Measurements from ENCODE around the gene SIPA1L3. TPM values are rescaled to one million over a fixed set of nuclear protein-coding genes. Genes with fewer than 3 reads are reported as not detected.

SIPA1L3 gene
- total RNA-seq, 3 donors from 2014 or later, result 13.8 to 15.9 (median 15.7) TPM

DNA sequence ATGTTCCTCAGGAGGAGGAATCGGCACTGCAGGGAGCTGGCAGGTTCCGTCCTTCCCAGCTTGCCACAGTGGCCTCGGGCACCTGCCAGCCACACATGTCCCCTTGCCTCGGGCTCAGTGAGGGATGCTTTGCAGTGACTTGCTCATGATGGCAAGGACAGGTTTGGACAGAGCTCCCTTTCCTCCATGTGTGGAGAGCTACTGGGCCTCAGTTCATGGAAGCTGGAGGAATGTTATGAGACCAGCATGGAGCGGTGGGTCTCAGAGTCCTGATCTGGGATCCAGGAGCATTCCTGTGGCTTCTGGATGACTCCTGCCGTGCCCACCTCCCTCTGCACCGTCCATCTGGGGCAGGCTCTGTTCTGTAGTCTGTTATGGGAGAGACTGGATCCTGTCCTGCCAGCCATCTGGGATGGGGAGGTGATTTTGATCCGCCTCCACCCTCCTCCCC, 59.2 kb downstream of the SIPA1L3 start:
- ATAC-seq (no peak), DNase-seq (no peak)
- no peaks in the 10 kb centered on the region for H3K27me3 Mint-ChIP-seq (ENCODE audit: low read depth)
- H3K4me1 Mint-ChIP-seq (ENCODE audit: low read depth), result peaks cover 5% of the 10 kb centered on the region
- H3K9me3 Mint-ChIP-seq, result peaks cover 16% of the 10 kb centered on the region
- no peak overlapping the region for H3K4me3 Mint-ChIP-seq
- peaks cover 17% of the 10 kb centered on the region for H3K36me3 Mint-ChIP-seq (ENCODE audit: insufficient read depth)

DNA sequence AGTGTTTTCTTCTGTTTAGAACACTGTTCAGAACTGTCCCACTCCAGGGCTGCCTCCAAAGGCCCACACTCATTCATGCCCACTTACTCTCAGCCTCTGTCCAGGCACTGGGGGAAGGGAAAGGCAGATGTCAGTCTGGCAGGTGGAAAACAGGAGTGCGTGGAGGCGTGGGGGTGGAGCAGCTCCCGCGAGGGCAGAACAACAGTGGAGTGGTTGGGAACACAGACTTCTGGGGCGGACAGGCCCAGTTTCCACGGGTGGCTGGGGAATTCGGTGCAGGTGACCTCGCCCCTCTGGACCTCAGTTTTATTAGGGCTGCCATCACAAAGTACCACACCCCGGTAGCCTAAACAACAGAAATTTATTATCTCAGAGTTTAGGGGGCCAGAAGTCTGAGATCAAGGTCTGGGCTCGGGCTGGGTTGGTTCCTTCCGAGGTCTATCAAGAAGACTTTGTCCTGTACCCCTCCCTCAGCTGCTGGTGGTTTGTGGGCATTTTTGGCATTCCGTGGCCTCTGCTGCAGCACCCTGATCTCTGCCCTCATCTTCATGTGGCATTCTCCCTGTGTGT, 59.7 kb downstream of the SIPA1L3 start:
- Mint-ChIP-seq H3K4me3 (no peak overlapping the region), H3K36me3 (ENCODE audit: insufficient read depth) (peaks cover 15% of the 10 kb centered on the region), H3K9me3 (peaks cover 14% of the 10 kb centered on the region), H3K4me1 (ENCODE audit: low read depth) (peaks cover 5% of the 10 kb centered on the region), H3K27me3 (ENCODE audit: low read depth) (no peaks in the 10 kb centered on the region)
- ATAC-seq (no peak), DNase-seq (no peak)

DNA sequence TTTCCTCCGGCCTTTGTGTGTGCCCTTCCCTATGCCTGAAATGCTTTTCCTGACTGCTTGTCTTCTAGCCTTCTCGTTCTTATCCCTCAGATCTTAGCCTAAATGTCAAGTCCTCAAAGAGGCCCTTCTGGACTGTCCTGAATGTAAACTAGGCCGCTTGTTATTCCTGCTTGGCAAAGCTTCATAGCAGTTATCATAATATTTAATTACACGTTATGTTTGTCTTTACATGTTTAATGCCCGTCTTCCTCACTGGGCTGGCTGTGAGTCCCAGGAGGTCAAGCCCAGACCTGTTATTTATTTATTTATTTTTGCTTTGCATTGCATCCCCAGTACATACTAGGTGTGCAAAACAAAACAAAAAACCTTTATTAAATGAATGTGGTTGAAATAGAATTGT, 62.7 kb downstream of the SIPA1L3 start:
- Mint-ChIP-seq H3K36me3 (ENCODE audit: insufficient read depth) (peaks cover 27% of the 10 kb centered on the region), H3K27me3 (ENCODE audit: low read depth) (no peaks in the 10 kb centered on the region), H3K4me1 (ENCODE audit: low read depth) (peaks cover 2% of the 10 kb centered on the region), H3K4me3 (no peak overlapping the region), H3K9me3 (peaks cover 14% of the 10 kb centered on the region)
- DNase-seq, result no peak
- ATAC-seq, result no peak

DNA sequence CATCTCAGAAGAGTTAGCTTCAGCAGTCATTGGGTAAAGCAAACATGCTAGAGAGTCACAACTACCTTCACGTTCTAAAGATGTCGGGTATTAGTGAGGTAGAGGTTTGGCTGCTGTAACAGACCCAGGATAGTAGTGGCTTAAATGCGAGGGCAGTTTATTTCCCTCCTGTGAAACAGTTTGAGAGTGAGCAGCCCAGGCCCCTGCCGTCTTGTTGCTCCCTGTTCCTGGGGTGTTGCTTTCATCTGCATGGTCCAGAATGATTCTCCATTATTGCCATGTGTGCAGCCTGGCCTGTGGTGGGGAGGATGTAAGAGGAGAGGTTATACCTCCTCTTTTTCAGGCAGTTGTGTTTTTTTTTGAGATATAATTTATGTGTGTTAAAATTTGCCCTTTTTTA, 63.7 kb downstream of the SIPA1L3 start:
- ATAC-seq (no peak), DNase-seq (no peak)
- Mint-ChIP-seq H3K36me3 (ENCODE audit: insufficient read depth) (peaks cover 31% of the 10 kb centered on the region), H3K4me3 (no peak overlapping the region), H3K9me3 (peaks cover 14% of the 10 kb centered on the region), H3K4me1 (ENCODE audit: low read depth) (peaks cover 4% of the 10 kb centered on the region), H3K27me3 (ENCODE audit: low read depth) (no peaks in the 10 kb centered on the region)

DNA sequence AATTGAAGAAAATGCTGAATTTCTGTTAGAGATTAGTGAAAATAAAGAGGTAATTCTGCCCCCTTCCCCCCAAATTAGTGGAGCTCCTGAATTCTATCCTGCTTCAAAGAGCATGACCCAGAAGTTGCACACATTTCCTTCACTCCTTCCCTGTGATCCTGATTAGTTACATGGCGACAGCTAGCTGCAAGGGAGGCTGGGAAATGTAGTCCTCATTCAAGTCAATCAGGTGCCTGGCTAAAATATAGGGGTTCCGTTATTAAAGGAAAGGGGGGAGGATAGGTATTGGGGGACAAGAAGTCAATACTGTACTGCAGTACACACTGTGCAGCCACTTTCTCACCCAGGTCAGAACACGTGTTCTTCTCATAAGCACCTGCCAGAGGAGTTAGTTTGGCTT, 65.8 kb downstream of the SIPA1L3 start:
- Mint-ChIP-seq H3K4me1 (ENCODE audit: low read depth) (peaks cover 4% of the 10 kb centered on the region), H3K9me3 (peaks cover 14% of the 10 kb centered on the region), H3K27me3 (ENCODE audit: low read depth) (no peaks in the 10 kb centered on the region), H3K36me3 (ENCODE audit: insufficient read depth) (peaks cover 31% of the 10 kb centered on the region), H3K4me3 (no peak overlapping the region)
- DNase-seq (no peak), ATAC-seq (no peak)

DNA sequence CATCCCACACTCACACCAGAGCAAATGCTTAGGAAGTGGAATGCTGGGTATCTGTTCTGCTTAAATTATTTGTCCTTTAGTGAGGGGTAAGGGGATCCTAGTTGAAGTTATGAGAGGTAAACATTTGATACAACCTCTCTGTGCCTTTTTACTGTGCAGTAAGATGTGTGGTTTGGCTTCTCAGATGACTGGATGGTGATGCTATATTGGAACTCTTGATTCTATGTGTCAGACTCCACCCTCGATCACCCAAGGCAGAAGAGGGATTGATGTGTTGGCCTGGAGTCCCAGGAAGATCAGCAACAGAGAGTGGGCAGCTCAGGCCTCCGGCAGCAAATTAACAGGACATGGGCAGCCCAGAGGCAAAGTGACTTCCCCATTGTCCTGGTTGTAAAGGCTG, 66.7 kb downstream of the SIPA1L3 start:
- Mint-ChIP-seq H3K4me3 (no peak overlapping the region), H3K4me1 (ENCODE audit: low read depth) (peaks cover 4% of the 10 kb centered on the region), H3K27me3 (ENCODE audit: low read depth) (no peaks in the 10 kb centered on the region), H3K9me3 (peaks cover 14% of the 10 kb centered on the region), H3K36me3 (ENCODE audit: insufficient read depth) (peaks cover 26% of the 10 kb centered on the region)
- no peak for DNase-seq
- ATAC-seq, result no peak

DNA sequence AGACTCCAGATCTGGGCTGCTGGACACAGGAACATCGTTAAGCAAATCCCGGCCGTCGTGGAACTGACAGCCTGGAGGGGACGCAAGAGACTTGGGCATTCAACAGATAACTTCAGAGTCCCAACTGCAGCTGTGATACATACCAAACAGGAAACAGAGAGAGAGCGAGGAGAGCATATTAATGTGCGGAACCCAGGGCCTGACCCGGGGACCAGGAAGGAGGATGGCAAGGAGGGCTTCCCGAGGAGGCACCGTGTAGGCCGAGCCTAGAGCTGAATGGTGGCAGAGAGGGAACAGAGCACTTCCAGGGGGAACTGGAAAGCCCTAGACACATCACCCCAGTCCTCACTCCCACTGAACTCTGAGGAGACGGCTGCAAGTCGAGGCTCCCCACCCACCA, 68.1 kb downstream of the SIPA1L3 start:
- peaks cover 7% of the 10 kb centered on the region for H3K9me3 Mint-ChIP-seq
- peaks cover 4% of the 10 kb centered on the region for H3K4me1 Mint-ChIP-seq (ENCODE audit: low read depth)
- peaks cover 23% of the 10 kb centered on the region for H3K36me3 Mint-ChIP-seq (ENCODE audit: insufficient read depth)
- no peak for ATAC-seq
- H3K27me3 Mint-ChIP-seq (ENCODE audit: low read depth), result no peaks in the 10 kb centered on the region
- H3K4me3 Mint-ChIP-seq, result no peak overlapping the region
- no peak for DNase-seq

DNA sequence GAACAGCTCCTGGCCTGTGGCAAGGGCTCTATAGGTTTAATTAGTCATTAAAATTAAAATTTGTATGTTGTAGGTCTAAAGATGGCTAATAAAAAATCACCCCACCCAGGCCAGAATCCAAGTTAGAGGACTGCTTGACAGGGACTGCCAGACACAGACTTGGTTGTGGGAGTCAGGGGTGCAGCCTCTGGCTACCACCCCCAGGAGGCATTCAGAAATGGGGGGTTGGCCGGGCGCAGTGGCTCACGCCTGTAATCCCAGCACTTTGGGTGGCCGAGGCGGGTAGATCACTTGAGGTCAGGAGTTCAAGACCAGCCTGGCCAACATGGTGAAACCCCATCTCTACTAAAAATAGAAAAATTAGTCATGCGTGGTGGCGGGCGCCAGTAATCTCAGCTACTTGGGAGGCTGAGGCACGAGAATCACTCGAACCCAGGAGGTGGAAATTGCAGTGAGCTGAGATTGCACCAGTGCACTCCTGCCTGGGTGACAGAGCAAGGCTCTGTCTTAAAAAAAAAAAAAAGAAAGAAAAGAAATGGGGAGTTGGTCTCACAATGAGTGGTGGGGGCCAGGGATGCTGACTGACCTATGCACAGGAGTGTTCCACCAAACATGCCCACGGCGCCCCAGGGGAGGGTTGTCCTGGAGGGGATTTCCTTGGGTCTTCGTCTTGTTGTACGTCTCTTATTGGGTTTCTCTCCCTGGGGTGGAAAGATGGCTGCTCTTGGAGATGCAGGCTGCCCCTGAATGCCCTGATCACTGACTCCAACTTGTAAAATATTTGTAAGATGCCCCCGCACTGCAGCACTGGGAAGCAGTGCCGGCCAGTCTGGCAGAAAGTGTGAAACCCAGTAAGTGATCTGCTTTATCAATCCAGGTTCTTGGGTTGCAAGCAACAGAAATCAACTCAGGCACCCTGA, 68.8 kb downstream of the SIPA1L3 start:
- Mint-ChIP-seq H3K4me3 (no peak overlapping the region), H3K27me3 (ENCODE audit: low read depth) (no peaks in the 10 kb centered on the region), H3K4me1 (ENCODE audit: low read depth) (peaks cover 5% of the 10 kb centered on the region), H3K36me3 (ENCODE audit: insufficient read depth) (peaks cover 21% of the 10 kb centered on the region), H3K9me3 (peaks cover 5% of the 10 kb centered on the region)
- DNase-seq (no peak), ATAC-seq (no peak)

DNA sequence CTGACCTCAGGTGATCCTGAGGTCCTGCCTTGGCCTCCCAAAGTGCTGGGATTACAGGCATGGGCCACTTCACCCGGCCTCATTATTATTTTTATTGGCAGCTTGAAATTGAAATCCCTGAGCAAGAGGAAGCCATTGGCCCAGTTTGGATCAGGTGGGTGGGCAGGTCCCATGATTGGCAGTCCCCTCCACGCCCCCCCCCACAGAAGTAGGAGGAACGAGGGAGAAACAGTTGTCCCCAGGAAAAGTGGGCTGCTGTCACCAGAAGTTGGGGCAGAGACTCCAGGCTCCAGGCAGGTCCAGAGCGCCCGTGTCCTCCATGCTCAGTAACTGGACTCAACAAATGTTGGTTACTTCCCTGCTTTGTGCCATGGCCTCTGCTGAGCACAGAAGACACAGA, 70.4 kb downstream of the SIPA1L3 start:
- Mint-ChIP-seq H3K27me3 (ENCODE audit: low read depth) (no peaks in the 10 kb centered on the region), H3K4me3 (no peak overlapping the region), H3K9me3 (no peaks in the 10 kb centered on the region), H3K4me1 (ENCODE audit: low read depth) (peaks cover 6% of the 10 kb centered on the region), H3K36me3 (ENCODE audit: insufficient read depth) (peaks cover 11% of the 10 kb centered on the region)
- ATAC-seq (no peak), DNase-seq (no peak)

DNA sequence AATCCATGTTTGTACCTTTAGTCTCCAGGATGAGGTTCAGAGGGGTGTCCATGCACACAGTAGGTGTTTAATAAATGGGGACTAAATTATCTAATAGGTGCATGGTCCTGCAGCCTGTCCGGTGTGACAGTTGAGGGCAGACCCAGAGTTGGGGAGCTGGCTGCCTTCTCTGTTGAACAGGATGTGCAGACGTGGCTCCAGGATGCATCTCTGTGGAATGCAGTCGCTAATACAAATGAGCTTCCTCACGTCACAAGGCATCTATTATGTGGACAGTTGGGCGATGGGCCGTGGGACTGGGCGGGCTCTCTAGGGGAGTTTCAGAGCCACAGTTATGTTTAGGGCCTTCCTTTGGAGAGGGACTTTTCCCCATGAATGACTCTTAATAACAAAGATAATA, 71.0 kb downstream of the SIPA1L3 start:
- no peaks in the 10 kb centered on the region for H3K9me3 Mint-ChIP-seq
- peaks cover 11% of the 10 kb centered on the region for H3K36me3 Mint-ChIP-seq (ENCODE audit: insufficient read depth)
- peaks cover 6% of the 10 kb centered on the region for H3K4me1 Mint-ChIP-seq (ENCODE audit: low read depth)
- H3K27me3 Mint-ChIP-seq (ENCODE audit: low read depth), result no peaks in the 10 kb centered on the region
- ATAC-seq, result no peak
- no peak for DNase-seq
- H3K4me3 Mint-ChIP-seq, result no peak overlapping the region

DNA sequence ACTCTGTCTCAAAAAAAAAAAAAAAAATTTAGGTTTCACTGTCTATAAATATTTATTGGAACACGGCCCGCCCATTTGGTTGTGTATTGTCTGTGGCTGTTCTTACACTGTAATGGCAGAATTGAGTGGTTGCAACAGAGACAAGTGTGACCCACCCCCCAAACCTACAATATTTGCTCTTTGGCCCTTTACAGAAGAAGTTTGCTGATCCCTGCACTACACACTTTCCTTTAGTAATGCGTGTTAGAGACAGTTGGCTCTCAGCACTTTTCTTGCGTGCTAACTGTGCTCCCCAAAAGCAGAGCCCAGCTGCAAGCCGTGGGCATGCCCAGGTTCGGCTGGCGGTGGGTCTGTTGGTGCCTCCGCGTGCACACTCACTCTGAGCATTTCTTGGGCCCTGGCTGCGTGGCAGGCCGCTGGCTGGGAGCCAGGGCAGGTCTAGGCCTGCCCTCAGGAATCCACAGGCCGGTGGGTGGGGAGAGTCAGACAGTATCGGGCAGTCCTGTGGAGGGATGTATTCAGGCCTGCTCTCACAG, 72.6 kb downstream of the SIPA1L3 start:
- H3K4me1 Mint-ChIP-seq (ENCODE audit: low read depth), result peaks cover 6% of the 10 kb centered on the region
- H3K9me3 Mint-ChIP-seq, result no peaks in the 10 kb centered on the region
- no peak overlapping the region for H3K4me3 Mint-ChIP-seq
- no peaks in the 10 kb centered on the region for H3K27me3 Mint-ChIP-seq (ENCODE audit: low read depth)
- DNase-seq, result no peak
- H3K36me3 Mint-ChIP-seq (ENCODE audit: insufficient read depth), result peaks cover 4% of the 10 kb centered on the region
- ATAC-seq, result no peak

DNA sequence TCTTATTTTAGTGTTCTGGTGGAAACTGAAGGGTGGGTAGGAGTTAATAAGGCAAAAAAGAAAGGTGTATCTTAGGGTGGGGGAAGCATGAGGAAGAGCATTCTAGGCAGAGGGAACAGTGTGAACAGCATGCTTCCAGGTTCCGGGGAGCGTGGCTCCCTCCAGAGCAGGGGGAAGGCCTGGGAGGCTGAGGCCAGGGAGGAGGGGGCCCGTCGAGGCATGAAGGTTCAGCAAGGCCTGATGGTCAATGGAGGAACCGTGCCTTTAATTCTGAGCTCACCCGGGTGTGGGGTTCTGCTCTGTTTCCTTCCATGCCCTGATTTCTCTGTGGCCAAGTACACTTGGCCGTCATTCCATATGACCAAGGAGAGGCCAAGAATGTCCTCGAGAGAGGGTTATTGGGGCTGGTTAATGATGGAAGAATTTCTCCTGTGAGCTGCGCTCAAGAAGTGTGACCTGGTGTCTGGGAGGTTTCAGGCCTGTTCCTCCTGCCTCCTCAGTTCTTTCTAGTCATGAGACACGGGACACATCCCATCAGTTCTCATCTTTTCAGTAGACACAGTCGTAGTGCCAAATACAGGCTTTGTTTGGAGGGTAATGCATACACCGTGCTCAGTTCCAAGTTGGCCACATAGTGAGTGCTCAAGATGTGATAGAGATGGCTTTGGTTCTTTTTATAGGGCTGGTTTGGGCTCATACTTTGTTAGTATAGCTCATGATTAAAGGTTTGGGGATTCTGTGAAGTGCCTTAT, 73.6 kb downstream of the SIPA1L3 start:
- Mint-ChIP-seq H3K4me3 (no peak overlapping the region), H3K9me3 (no peaks in the 10 kb centered on the region), H3K27me3 (ENCODE audit: low read depth) (no peaks in the 10 kb centered on the region), H3K4me1 (ENCODE audit: low read depth) (peaks cover 12% of the 10 kb centered on the region), H3K36me3 (ENCODE audit: insufficient read depth) (no peaks in the 10 kb centered on the region)
- ATAC-seq (no peak), DNase-seq (no peak)

DNA sequence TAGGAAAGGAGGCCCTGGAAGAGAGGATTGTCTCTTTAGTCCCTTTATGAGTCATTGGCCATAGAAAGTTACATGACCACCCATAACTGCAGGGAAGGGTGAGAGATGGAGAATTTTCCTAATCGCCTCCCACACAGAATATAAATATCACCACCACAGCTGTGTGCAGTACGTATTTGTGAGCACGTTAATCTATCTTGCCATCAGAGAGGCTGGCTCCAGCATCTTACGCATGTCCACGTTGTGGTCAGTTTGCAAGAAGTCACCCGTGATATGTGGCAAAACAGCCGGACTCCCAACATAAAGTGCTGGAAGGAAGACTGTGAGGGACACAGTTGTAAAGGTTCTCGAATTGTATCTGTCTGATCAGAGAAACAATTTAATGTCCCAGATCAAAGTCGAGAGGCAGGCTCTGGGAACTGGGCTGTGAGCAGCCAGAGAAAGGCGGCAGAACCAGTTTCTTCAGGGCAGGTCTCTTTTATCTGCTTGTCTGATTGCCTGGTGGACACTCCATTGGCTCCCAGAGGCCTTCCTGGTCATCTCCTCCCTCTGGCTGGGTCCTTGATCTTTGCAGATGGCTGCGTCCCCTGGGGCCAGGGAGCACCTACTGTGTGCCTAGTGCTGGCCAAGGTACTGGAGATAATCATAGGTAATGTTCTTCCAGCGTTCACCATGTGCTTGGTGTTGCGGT, 74.9 kb downstream of the SIPA1L3 start:
- no peaks in the 10 kb centered on the region for H3K27me3 Mint-ChIP-seq (ENCODE audit: low read depth)
- peaks cover 18% of the 10 kb centered on the region for H3K4me1 Mint-ChIP-seq (ENCODE audit: low read depth)
- DNase-seq, result no peak
- H3K36me3 Mint-ChIP-seq (ENCODE audit: insufficient read depth), result no peaks in the 10 kb centered on the region
- ATAC-seq, result no peak
- H3K9me3 Mint-ChIP-seq, result no peaks in the 10 kb centered on the region
- H3K4me3 Mint-ChIP-seq, result no peak overlapping the region

DNA sequence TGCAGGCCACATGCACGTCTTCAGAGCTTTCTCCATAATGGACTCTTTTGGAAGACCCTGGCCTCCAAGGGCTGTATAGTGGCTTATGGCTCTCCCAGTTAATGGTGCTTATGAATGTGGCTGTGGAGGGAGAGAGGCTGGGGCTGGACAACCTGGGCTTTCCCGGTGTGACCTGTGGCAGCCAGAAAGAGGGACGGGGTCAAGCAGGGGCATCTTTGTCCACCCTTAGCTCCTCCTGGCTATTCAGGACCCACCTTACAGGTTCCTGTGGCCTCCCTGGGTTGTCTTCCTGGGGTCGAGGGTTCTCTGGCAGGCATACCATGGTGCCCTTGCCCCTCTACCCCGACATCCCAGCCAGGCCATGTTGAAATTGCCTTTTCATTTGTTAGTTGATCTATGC, 75.6 kb downstream of the SIPA1L3 start:
- no peak overlapping the region for H3K4me3 Mint-ChIP-seq
- ATAC-seq (no peak), DNase-seq (no peak)
- no peaks in the 10 kb centered on the region for H3K27me3 Mint-ChIP-seq (ENCODE audit: low read depth)
- H3K9me3 Mint-ChIP-seq, result no peaks in the 10 kb centered on the region
- H3K4me1 Mint-ChIP-seq (ENCODE audit: low read depth), result peaks cover 18% of the 10 kb centered on the region
- no peaks in the 10 kb centered on the region for H3K36me3 Mint-ChIP-seq (ENCODE audit: insufficient read depth)
